B cell (primary cell): ENCODE data around the gene ETFA.

ENCODE experiments used
- EZH2 ChIP-seq: IDR thresholded peaks from 2 replicates; pipeline ENCODE4 v1.6.1; 2012; ENCODE audit warnings: borderline replicate concordance, low read depth, mild to moderate bottlenecking, moderate library complexity, low read length; ENCODE audit not compliant: insufficient read depth, poor library complexity, severe bottlenecking
- TF ChIP-seq, protein P1 (sequence below): fragments of 200-600 bp; IDR thresholded peaks from one replicate; pipeline ENCODE4 v1.8.0; 2022; ENCODE audit warnings: antibody characterized with exemption, mild to moderate bottlenecking

DNA sequence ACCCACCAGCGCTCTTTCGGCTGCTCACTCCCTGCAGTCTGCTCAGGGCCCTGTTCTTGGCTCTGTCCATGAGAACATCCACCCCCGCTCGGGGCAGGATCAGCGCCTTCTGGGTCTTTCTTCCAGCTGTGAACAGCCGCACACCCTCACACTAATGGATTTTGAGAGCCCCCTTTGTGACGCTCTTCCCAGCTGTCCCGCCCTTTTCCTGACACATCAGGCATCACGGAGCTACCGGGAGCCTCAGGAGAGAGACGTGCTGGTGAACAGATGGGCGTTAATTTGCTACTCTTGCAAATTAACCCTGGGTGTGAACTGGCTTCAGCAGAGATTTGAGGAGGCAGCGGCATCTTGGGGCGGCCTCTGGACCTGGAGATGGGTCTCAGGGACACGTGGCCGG is 138.5 kb downstream of the ETFA start:
- TF ChIP-seq, protein P1, sequence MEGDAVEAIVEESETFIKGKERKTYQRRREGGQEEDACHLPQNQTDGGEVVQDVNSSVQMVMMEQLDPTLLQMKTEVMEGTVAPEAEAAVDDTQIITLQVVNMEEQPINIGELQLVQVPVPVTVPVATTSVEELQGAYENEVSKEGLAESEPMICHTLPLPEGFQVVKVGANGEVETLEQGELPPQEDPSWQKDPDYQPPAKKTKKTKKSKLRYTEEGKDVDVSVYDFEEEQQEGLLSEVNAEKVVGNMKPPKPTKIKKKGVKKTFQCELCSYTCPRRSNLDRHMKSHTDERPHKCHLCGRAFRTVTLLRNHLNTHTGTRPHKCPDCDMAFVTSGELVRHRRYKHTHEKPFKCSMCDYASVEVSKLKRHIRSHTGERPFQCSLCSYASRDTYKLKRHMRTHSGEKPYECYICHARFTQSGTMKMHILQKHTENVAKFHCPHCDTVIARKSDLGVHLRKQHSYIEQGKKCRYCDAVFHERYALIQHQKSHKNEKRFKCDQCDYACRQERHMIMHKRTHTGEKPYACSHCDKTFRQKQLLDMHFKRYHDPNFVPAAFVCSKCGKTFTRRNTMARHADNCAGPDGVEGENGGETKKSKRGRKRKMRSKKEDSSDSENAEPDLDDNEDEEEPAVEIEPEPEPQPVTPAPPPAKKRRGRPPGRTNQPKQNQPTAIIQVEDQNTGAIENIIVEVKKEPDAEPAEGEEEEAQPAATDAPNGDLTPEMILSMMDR: no peak
- no peak for TF ChIP-seq EZH2
